ENCODE data around the gene CBFA2T3. TPM values are rescaled to one million over a fixed set of nuclear protein-coding genes. Genes with fewer than 3 reads are reported as not detected.
"Not testable (repeated sequence)": the region's sequence is repeated elsewhere in the genome, so short reads cannot be mapped to it uniquely, and the experiment has no call there.

Gene CBFA2T3
- total RNA-seq, 1 donor from 2014 or later: 10.1 TPM

DNA sequence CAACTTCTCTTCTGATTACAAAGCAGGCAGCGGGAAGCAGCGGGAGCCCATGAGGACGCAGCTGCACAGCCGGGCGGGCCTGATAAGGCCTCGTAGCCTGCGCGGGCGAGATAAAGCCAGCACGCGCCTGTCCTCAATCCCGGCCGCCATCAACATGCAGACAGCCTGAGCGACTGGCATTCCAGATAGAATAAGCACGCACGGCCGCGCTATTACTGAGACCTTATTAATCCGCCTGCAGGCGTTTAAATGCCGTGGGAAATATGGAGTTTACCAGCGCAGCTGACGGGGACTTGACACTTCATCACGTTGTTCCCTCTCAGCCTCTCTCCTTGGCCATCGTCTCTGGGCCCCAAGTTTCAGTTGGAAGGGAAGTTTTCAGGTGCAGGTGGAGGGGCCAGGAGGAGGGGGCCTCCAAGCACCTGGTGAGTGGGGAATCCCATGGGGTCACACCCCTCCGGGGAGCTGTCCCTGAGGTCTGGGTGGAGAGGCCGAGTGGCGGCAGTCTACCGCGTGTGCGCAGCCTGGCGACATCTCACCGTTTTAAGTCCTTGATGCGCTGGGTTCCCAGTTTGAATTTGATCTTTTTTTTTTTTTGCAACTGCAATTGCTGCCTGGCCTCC, 27.3 kb upstream of the CBFA2T3 start:
- TF ChIP-seq, protein P1, sequence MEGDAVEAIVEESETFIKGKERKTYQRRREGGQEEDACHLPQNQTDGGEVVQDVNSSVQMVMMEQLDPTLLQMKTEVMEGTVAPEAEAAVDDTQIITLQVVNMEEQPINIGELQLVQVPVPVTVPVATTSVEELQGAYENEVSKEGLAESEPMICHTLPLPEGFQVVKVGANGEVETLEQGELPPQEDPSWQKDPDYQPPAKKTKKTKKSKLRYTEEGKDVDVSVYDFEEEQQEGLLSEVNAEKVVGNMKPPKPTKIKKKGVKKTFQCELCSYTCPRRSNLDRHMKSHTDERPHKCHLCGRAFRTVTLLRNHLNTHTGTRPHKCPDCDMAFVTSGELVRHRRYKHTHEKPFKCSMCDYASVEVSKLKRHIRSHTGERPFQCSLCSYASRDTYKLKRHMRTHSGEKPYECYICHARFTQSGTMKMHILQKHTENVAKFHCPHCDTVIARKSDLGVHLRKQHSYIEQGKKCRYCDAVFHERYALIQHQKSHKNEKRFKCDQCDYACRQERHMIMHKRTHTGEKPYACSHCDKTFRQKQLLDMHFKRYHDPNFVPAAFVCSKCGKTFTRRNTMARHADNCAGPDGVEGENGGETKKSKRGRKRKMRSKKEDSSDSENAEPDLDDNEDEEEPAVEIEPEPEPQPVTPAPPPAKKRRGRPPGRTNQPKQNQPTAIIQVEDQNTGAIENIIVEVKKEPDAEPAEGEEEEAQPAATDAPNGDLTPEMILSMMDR (IDR thresholded peaks at IDR 0.05; ENCODE audit: unreplicated experiment): no peak
- H3K27me3 Mint-ChIP-seq (ENCODE audit: low read depth): peaks cover 48% of the 10 kb centered on the region
- H3K36me3 Mint-ChIP-seq: peaks cover under 1% of the 10 kb centered on the region
- no peak overlapping the region for H3K27ac Mint-ChIP-seq
- DNase-seq (ENCODE audit: low spot score in 2 of 2, unreplicated experiment in 2 of 2): no peak
- peaks cover 3% of the 10 kb centered on the region for H3K9me3 Mint-ChIP-seq
- H3K4me1 Mint-ChIP-seq: no peaks in the 10 kb centered on the region
- H3K4me3 Mint-ChIP-seq: no peak overlapping the region

DNA sequence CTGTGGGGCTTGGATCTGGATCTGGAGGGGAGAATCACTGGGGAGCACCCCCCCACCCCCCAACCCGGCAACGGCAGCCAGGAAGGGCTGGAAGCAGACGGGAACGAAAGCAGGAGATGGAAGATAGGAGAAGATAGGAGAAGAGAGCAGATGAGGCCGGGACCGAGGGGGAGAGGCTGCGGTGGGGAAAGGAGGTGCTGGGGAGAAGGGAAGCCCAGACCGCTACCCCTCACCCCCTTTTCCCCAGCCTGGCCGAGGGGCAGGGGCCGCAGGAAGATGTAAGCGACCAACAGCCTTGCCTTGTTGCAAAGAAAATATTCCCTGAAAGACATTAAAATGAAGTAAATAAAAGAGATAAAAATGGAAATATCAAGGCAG, 26.8 kb upstream of the CBFA2T3 start:
- peaks cover 6% of the 10 kb centered on the region for H3K9me3 Mint-ChIP-seq
- TF ChIP-seq, protein P1 (IDR thresholded peaks at IDR 0.05; ENCODE audit: unreplicated experiment): no peak
- no peaks in the 10 kb centered on the region for H3K4me1 Mint-ChIP-seq
- H3K4me3 Mint-ChIP-seq: no peak overlapping the region
- no peak for DNase-seq (ENCODE audit: low spot score in 2 of 2, unreplicated experiment in 2 of 2)
- peaks cover 51% of the 10 kb centered on the region for H3K27me3 Mint-ChIP-seq (ENCODE audit: low read depth)
- H3K27ac Mint-ChIP-seq: no peak overlapping the region
- H3K36me3 Mint-ChIP-seq: peaks cover 5% of the 10 kb centered on the region

DNA sequence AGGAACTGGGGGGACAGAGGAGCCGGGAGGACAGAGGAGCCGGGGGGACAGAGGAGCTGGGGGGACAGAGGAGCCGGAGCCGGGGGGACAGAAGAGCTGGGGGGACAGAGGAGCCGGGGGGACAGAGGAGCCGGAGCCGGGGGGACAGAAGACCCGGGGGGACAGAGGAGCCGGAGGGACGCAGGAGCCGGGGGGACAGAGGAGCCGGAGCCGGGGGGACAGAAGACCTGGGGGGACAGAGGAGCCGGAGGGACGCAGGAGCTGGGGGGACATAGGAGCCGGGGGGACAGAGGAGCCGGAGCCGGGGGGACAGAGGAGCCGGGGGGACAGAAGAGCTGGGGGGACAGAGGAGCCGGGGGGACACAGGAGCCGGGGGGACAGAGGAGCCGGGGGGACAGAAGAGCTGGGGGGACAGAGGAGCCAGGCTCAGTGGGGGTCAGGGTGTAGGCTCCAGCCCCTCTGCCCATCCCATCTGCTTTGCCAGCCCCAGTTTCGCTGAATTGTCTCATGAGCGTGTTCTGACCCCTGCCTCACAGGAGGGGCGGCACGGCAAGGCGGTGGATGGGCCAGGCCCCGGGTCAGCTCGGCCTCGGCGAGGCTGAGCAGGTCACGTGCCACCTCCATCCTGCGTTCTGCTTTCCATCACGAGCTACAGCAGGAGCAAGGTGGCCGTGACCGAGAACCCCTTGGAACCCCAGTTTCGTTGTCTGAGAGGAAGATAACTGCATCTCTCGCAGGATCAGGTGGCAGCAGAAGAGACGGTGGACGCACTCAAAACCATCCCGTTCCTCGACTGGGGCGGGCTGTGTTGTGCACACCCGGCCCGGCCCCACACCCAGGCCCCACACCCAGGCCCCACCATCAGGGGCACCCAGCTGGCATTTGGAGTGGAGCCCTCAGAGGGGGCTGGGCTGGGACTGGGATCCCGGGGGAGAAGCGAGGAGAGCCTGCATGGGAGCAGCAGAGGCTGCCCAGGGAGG, 26.1 kb upstream of the CBFA2T3 start:
- peaks cover 51% of the 10 kb centered on the region for H3K27me3 Mint-ChIP-seq (ENCODE audit: low read depth)
- peaks cover 6% of the 10 kb centered on the region for H3K9me3 Mint-ChIP-seq
- H3K27ac Mint-ChIP-seq: no peak overlapping the region

DNA sequence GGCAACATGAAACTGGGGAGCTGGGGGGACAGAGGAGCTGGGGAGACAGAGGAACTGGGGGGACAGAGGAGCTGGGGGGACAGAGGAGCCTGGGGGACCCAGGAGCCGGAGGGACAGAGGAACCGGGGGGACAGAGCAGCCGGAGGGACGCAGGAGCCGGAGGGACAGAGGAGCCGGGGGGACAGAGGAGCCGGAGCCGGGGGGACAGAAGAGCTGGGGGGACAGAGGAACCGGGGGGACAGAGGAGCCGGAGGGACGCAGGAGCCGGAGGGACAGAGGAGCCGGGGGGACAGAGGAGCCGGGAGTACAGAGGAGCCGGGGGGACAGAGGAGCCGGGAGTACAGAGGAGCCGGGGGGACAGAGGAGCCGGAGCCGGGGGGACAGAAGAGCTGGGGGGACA, 25.1 kb upstream of the CBFA2T3 start:
- H3K36me3 Mint-ChIP-seq; H3K4me3 Mint-ChIP-seq; H3K4me1 Mint-ChIP-seq; H3K27ac Mint-ChIP-seq; DNase-seq (ENCODE audit: low spot score in 2 of 2, unreplicated experiment in 2 of 2): not testable (repeated sequence)
- Mint-ChIP-seq H3K9me3 (peaks cover 13% of the 10 kb centered on the region), H3K27me3 (ENCODE audit: low read depth) (peaks cover 46% of the 10 kb centered on the region)

More for the DNA sequence above, 26.1 kb upstream of the CBFA2T3 start:
- DNase-seq (ENCODE audit: low spot score in 2 of 2, unreplicated experiment in 2 of 2): no peak
- Mint-ChIP-seq H3K4me3 (no peak overlapping the region), H3K36me3 (peaks cover 5% of the 10 kb centered on the region), H3K4me1 (no peaks in the 10 kb centered on the region)
- TF ChIP-seq, protein P1 (IDR thresholded peaks at IDR 0.05; ENCODE audit: unreplicated experiment): no peak

DNA sequence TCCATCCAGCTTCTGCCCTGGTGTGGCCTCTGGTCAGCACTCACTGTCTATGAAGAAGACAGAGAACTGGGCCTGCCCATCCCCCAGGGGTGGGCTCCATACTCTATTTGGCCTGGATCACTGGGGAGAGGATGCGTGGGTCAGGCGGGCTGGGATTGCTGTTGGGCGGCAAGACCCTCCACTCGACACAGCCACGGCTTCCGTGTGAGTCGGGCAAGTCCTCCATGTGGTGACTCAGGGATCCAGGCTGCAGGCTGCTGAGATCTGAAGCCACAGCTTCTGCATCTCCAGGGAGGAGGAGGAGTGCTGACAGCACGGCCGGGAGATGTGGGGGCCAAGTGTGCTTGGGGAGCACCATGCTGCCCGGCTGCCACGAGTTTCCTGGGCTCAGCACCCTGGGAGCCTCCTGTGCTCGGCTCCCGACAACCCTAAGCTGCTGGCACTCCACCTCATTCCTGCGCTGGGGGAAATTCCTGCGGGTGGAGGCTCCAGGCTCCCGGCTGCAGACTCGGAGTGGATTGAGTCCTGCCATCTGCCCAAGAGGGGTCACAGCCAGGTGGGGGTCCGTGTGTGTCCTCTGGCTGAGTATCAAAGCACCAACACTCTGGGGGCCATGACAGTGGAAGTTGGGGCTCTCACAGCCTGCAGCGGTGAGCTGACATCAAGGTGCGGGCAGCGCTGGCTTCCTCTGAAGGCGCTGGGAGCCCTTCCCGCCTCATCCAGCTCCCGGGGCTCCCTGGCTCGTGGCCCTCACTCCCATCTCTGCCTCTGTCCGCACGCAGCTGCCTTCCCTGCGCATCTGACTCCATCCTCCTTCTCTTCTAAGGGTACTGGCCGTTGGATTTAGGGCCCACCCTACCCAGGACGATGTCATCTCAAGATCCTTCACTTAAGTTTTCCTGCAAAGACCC, 24.4 kb upstream of the CBFA2T3 start:
- no peak overlapping the region for H3K4me3 Mint-ChIP-seq
- DNase-seq (ENCODE audit: low spot score in 2 of 2, unreplicated experiment in 2 of 2): peak in 1 of 2 experiments; percentile 55
- peaks cover 13% of the 10 kb centered on the region for H3K9me3 Mint-ChIP-seq
- no peak overlapping the region for H3K27ac Mint-ChIP-seq
- peaks cover 46% of the 10 kb centered on the region for H3K27me3 Mint-ChIP-seq (ENCODE audit: low read depth)
- no peaks in the 10 kb centered on the region for H3K4me1 Mint-ChIP-seq
- TF ChIP-seq, protein P1 (IDR thresholded peaks at IDR 0.05; ENCODE audit: unreplicated experiment): no peak
- peaks cover 5% of the 10 kb centered on the region for H3K36me3 Mint-ChIP-seq
